ENCODE results near the gene PCSK9.

PCSK9 gene

DNA sequence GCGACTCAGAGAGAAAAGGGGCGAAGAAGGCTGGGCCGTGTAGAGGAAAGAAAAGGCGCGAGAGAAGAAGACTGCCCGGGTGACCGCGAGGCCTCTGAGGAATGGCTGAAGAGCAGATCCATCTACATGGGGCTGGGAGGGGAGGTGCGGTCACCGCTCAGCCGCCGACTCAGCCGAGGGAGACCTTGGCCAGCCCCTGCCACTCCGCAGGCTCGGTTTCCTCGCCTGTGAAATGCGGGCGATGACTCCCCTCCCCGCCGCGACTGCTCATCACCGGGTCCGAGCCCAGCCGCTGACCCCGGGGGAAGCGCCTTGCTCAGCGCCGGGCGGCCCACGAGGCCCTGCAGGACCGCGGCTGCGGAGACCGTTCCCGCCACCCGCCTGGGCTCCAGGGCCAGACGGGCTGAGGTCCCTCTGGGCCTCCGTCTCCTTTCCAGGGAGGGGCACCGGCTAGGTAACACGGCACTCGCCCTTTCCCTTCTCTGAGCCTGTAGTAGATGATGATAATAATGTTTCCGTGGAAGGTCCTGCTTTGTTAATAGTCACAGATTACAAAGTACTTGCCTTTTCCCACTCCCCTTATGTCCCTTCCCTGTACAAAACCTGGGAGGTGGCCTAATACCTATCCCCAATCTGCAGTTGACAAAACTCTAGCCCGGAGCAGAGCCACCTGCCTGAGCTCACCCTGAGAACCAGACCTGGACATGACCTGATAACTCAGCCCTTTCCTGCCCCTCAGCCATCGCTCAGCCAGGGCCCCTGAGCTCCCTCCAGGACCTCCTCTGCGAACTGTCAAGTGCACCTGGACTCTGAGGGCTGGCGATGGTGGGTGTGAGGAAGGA is 42.3 kb upstream of the PCSK9 start:
- no peak overlapping the region for H3K27ac ChIP-seq (ENCODE audit: low read depth, low read length, poor library complexity, severe bottlenecking)
- H2AFZ ChIP-seq (ENCODE audit: low read length) = no peak overlapping the region
- no peaks in the 10 kb centered on the region for H3F3A ChIP-seq (ENCODE audit: insufficient read depth, low read length)
- H3K27me3 ChIP-seq (ENCODE audit: insufficient read depth, low read length) = peaks cover 3% of the 10 kb centered on the region; the same call in 1 of the 2 replicates
- H3K9me3 ChIP-seq (ENCODE audit: low read length) = no peaks in the 10 kb centered on the region
- H3K9ac ChIP-seq (ENCODE audit: low read length) = no peak overlapping the region
- no peak overlapping the region for H3K4me2 ChIP-seq (ENCODE audit: low read length)
- H3K36me3 ChIP-seq (ENCODE audit: insufficient read depth, low read length) = no peaks in the 10 kb centered on the region
- H4K20me1 ChIP-seq (ENCODE audit: insufficient read depth, low read length) = no peaks in the 10 kb centered on the region
- H3K79me2 ChIP-seq (ENCODE audit: insufficient read depth, low read length) = no peaks in the 10 kb centered on the region
- no peaks in the 10 kb centered on the region for H3K9me2 ChIP-seq (ENCODE audit: low read depth, low read length)
- no peak overlapping the region for H3K4me3 ChIP-seq (ENCODE audit: low read depth, low read length, poor library complexity, severe bottlenecking)
- H3K4me1 ChIP-seq (ENCODE audit: insufficient read depth, low read length, severe bottlenecking) = peaks cover 11% of the 10 kb centered on the region
- no peak for TF ChIP-seq EZH2 (IDR thresholded peaks at IDR 0.05; ENCODE audit: borderline replicate concordance, low read length)
- TF ChIP-seq, protein P1, sequence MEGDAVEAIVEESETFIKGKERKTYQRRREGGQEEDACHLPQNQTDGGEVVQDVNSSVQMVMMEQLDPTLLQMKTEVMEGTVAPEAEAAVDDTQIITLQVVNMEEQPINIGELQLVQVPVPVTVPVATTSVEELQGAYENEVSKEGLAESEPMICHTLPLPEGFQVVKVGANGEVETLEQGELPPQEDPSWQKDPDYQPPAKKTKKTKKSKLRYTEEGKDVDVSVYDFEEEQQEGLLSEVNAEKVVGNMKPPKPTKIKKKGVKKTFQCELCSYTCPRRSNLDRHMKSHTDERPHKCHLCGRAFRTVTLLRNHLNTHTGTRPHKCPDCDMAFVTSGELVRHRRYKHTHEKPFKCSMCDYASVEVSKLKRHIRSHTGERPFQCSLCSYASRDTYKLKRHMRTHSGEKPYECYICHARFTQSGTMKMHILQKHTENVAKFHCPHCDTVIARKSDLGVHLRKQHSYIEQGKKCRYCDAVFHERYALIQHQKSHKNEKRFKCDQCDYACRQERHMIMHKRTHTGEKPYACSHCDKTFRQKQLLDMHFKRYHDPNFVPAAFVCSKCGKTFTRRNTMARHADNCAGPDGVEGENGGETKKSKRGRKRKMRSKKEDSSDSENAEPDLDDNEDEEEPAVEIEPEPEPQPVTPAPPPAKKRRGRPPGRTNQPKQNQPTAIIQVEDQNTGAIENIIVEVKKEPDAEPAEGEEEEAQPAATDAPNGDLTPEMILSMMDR (IDR thresholded peaks at IDR 0.05; ENCODE audit: low read length) = no peak

DNA sequence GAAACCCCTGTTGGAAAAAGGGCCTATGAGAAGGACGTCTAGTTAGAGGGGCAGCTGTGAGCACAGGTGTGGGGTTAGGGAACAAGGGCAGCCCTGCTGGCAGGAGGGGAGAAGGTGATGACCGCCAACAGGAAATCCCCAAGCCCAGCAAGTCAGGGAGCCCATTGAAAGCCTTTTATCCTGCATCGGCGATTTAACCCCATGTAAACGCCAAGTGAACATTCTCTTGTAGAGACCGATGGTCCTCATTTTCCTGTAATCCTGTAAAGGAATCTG is 41.7 kb upstream of the PCSK9 start:
- H3K9me2 ChIP-seq (ENCODE audit: low read depth, low read length) = no peaks in the 10 kb centered on the region
- no peak overlapping the region for H2AFZ ChIP-seq (ENCODE audit: low read length)
- no peak overlapping the region for H3K27ac ChIP-seq (ENCODE audit: low read depth, low read length, poor library complexity, severe bottlenecking)
- H3K4me2 ChIP-seq (ENCODE audit: low read length) = no peak overlapping the region
- H3K4me1 ChIP-seq (ENCODE audit: insufficient read depth, low read length, severe bottlenecking) = peaks cover 11% of the 10 kb centered on the region
- TF ChIP-seq, protein P1 (IDR thresholded peaks at IDR 0.05; ENCODE audit: low read length) = no peak
- no peak for TF ChIP-seq EZH2 (IDR thresholded peaks at IDR 0.05; ENCODE audit: borderline replicate concordance, low read length)
- no peak overlapping the region for H3K9ac ChIP-seq (ENCODE audit: low read length)
- H4K20me1 ChIP-seq (ENCODE audit: insufficient read depth, low read length) = no peaks in the 10 kb centered on the region
- H3K27me3 ChIP-seq (ENCODE audit: insufficient read depth, low read length) = peaks cover 3% of the 10 kb centered on the region; the same call in 1 of the 2 replicates
- no peaks in the 10 kb centered on the region for H3F3A ChIP-seq (ENCODE audit: insufficient read depth, low read length)
- no peaks in the 10 kb centered on the region for H3K9me3 ChIP-seq (ENCODE audit: low read length)
- no peaks in the 10 kb centered on the region for H3K36me3 ChIP-seq (ENCODE audit: insufficient read depth, low read length)
- H3K4me3 ChIP-seq (ENCODE audit: low read depth, low read length, poor library complexity, severe bottlenecking) = no peak overlapping the region
- no peaks in the 10 kb centered on the region for H3K79me2 ChIP-seq (ENCODE audit: insufficient read depth, low read length)

DNA sequence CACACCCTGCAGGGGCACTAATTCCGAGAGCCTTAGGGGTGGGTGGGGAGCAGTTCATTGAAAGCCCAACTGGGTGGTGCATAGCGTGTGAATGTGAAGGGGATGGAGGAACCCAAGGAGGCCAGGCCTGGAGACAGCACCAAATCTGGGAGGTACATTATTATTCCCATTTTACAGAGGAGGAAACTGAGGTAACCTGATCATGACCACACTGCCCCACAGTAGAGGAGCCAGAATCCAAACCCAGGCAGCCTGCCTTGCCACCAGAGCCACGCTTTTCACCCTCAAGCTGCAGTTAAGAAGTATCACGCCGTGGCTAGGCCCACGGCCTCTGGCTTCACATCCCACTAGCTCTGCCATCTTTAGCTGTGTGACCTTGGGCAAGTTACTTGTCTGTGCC is 41.2 kb upstream of the PCSK9 start:
- TF ChIP-seq, protein P1 (IDR thresholded peaks at IDR 0.05; ENCODE audit: low read length) = no peak
- no peak for TF ChIP-seq EZH2 (IDR thresholded peaks at IDR 0.05; ENCODE audit: borderline replicate concordance, low read length)
- no peak overlapping the region for H3K27ac ChIP-seq (ENCODE audit: low read depth, low read length, poor library complexity, severe bottlenecking)
- H3K79me2 ChIP-seq (ENCODE audit: insufficient read depth, low read length) = no peaks in the 10 kb centered on the region
- H2AFZ ChIP-seq (ENCODE audit: low read length) = no peak overlapping the region
- no peak overlapping the region for H3K4me2 ChIP-seq (ENCODE audit: low read length)
- peaks cover 3% of the 10 kb centered on the region; the same call in 1 of the 2 replicates for H3K27me3 ChIP-seq (ENCODE audit: insufficient read depth, low read length)
- no peaks in the 10 kb centered on the region for H3K9me3 ChIP-seq (ENCODE audit: low read length)
- H4K20me1 ChIP-seq (ENCODE audit: insufficient read depth, low read length) = no peaks in the 10 kb centered on the region
- H3K9ac ChIP-seq (ENCODE audit: low read length) = no peak overlapping the region
- no peaks in the 10 kb centered on the region for H3K36me3 ChIP-seq (ENCODE audit: insufficient read depth, low read length)
- H3K9me2 ChIP-seq (ENCODE audit: low read depth, low read length) = no peaks in the 10 kb centered on the region
- H3F3A ChIP-seq (ENCODE audit: insufficient read depth, low read length) = no peaks in the 10 kb centered on the region
- H3K4me3 ChIP-seq (ENCODE audit: low read depth, low read length, poor library complexity, severe bottlenecking) = no peak overlapping the region
- peaks cover 11% of the 10 kb centered on the region for H3K4me1 ChIP-seq (ENCODE audit: insufficient read depth, low read length, severe bottlenecking)

Measured in OCI-LY1 (cell line).